ENCODE results near the gene THSD7A.

THSD7A gene

DNA sequence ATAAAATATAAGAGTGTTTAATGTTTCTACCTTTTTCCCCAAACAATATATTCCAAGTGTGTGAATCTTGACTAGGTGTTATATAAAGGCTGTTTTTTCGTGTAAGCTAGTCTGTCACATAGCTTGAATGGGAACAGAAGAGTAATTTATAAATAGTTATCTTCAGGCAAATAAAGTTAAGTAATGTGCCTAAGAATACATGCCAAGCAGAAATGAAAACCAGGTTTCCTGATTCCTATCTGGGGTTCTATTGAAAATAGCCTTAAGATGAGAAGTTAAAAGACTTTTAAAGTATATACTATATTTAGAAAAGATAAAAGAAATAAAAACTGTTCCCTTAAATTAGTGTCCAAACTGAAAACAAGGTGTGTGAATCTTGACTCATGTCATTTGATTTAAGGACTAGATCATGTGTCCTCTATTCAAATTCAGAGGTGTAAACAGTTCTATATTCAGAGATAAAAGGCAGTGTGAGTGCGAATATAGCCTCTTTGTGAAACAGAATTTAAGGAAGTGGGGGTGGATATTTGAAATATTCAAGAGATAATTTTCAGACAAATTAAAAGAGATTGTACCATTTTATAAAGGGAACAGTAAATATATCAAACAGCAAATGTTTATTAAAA lies 247.5 kb downstream of the THSD7A start:
- H3K4me3 ChIP-seq (ENCODE audit: low read depth, low read length), result no peak overlapping the region
- no peaks in the 10 kb centered on the region for H3K27me3 ChIP-seq (ENCODE audit: control insufficient read depth, insufficient read depth, low read length)
- H3K36me3 ChIP-seq (ENCODE audit: control insufficient read depth, insufficient read depth, low read length), result no peaks in the 10 kb centered on the region
- no peak overlapping the region for H3K27ac ChIP-seq
- H3K79me2 ChIP-seq, result no peaks in the 10 kb centered on the region
- H3K9ac ChIP-seq, result no peak overlapping the region
- TF ChIP-seq, protein P1, sequence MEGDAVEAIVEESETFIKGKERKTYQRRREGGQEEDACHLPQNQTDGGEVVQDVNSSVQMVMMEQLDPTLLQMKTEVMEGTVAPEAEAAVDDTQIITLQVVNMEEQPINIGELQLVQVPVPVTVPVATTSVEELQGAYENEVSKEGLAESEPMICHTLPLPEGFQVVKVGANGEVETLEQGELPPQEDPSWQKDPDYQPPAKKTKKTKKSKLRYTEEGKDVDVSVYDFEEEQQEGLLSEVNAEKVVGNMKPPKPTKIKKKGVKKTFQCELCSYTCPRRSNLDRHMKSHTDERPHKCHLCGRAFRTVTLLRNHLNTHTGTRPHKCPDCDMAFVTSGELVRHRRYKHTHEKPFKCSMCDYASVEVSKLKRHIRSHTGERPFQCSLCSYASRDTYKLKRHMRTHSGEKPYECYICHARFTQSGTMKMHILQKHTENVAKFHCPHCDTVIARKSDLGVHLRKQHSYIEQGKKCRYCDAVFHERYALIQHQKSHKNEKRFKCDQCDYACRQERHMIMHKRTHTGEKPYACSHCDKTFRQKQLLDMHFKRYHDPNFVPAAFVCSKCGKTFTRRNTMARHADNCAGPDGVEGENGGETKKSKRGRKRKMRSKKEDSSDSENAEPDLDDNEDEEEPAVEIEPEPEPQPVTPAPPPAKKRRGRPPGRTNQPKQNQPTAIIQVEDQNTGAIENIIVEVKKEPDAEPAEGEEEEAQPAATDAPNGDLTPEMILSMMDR (IDR thresholded peaks at IDR 0.05), result no peak
- H2AFZ ChIP-seq, result no peak overlapping the region
- no peak overlapping the region for H3K4me2 ChIP-seq (ENCODE audit: low read length)
- no peaks in the 10 kb centered on the region for H3K4me1 ChIP-seq
- no peaks in the 10 kb centered on the region for H3K9me3 ChIP-seq (ENCODE audit: control insufficient read depth, low read length)

DNA sequence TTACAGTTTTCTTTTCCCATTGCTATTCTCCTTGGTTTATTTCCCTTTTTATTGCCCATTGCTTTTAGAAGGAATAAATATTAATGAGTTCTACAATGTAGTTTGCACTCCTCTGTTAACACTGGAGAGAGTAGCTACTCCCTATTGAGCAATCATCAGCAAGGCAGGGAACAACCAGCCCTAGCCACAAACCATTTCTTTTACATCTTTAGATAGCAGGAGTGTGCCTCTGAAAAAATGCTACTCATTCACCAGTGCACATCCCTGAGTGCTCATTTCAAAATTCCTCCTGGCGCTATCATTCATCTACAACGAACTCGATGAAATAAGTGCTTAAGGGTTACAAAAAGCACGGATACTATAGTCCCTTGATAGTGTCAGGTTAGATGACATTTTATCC lies 252.9 kb downstream of the THSD7A start:
- TF ChIP-seq, protein P1 (IDR thresholded peaks at IDR 0.05), result no peak
- H3K27me3 ChIP-seq (ENCODE audit: control insufficient read depth, insufficient read depth, low read length), result no peaks in the 10 kb centered on the region

DNA sequence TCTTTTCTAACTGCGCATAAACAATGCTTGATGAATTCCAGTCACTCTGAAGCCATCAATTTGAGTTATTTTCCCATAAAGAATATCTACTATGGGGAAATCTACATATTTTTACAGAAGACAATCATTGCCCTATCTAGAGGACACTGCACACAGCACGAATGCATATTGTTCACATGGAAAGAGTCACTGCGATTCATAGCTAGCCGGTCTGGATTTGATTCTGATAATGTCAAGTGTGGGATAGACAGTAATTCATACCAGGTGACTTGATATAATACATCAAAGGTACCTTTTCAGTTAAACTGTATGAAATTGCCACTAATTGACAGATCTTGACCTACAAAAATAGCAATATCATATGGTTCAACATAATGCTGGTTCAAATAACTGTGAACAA lies 255.7 kb downstream of the THSD7A start:
- H2AFZ ChIP-seq, result no peak overlapping the region
- no peak overlapping the region for H3K27ac ChIP-seq
- no peaks in the 10 kb centered on the region for H3K4me1 ChIP-seq
- H3K79me2 ChIP-seq, result no peaks in the 10 kb centered on the region
- H3K4me3 ChIP-seq (ENCODE audit: low read depth, low read length), result no peak overlapping the region
- TF ChIP-seq, protein P1 (IDR thresholded peaks at IDR 0.05), result no peak
- no peak overlapping the region for H3K4me2 ChIP-seq (ENCODE audit: low read length)
- H3K36me3 ChIP-seq (ENCODE audit: control insufficient read depth, insufficient read depth, low read length), result no peaks in the 10 kb centered on the region
- no peaks in the 10 kb centered on the region for H3K9me3 ChIP-seq (ENCODE audit: control insufficient read depth, low read length)
- H3K27me3 ChIP-seq (ENCODE audit: control insufficient read depth, insufficient read depth, low read length), result no peaks in the 10 kb centered on the region
- no peak overlapping the region for H3K9ac ChIP-seq

More for the DNA sequence above, 252.9 kb downstream of the THSD7A start:
- Histone ChIP-seq H3K4me3 (ENCODE audit: low read depth, low read length) (no peak overlapping the region), H3K27ac (no peak overlapping the region), H3K4me1 (no peaks in the 10 kb centered on the region), H3K79me2 (no peaks in the 10 kb centered on the region), H3K4me2 (ENCODE audit: low read length) (no peak overlapping the region), H3K36me3 (ENCODE audit: control insufficient read depth, insufficient read depth, low read length) (no peaks in the 10 kb centered on the region), H3K9me3 (ENCODE audit: control insufficient read depth, low read length) (no peaks in the 10 kb centered on the region), H3K9ac (no peak overlapping the region), H2AFZ (no peak overlapping the region)

DNA sequence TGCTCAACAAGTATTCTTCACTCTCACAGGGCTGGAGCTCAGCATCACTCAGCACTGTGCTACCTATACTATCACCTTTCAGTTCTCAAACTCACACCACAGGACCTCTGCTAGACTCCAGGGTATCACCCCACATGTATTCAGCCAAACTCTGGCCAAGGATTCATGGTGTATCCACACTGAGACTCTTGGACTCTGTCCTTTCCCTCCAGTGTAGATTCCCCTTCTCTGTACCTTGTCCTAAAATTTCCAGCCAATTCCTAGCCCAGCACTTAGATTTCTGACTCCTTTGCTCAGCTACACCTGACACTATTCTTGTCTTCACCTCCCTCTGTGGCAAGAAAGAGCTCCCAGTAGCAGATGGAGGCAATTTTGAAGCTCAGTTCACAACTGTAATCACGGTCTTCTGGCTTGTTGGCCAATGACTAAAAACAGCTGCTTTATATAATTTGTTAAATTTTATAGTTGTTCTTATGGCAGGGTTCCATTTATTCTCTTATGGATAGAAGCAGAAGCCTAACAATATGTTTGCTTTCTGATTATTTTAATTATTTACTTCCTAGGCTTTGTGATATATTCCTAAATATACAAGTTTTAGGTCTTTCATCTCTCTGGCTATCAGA lies 258.8 kb downstream of the THSD7A start:
- Histone ChIP-seq H3K4me2 (ENCODE audit: low read length) (no peak overlapping the region), H3K27me3 (ENCODE audit: control insufficient read depth, insufficient read depth, low read length) (no peaks in the 10 kb centered on the region)
- TF ChIP-seq, protein P1 (IDR thresholded peaks at IDR 0.05), result no peak

More for the DNA sequence above, 258.8 kb downstream of the THSD7A start:
- Histone ChIP-seq H3K36me3 (ENCODE audit: control insufficient read depth, insufficient read depth, low read length) (no peaks in the 10 kb centered on the region), H3K9me3 (ENCODE audit: control insufficient read depth, low read length) (no peaks in the 10 kb centered on the region), H2AFZ (no peak overlapping the region), H3K79me2 (no peaks in the 10 kb centered on the region), H3K27ac (no peak overlapping the region), H3K4me3 (ENCODE audit: low read depth, low read length) (no peak overlapping the region), H3K9ac (no peak overlapping the region), H3K4me1 (no peaks in the 10 kb centered on the region)

All from parathyroid adenoma (tissue), 2 donors.